Measurements from ENCODE around the gene P2RX3.
"Not testable (repeated sequence)": the region's sequence is repeated elsewhere in the genome, so short reads cannot be mapped to it uniquely, and the experiment has no call there.

Gene P2RX3

GRCh38 chr11:57353852-57354251 is 15.7 kb downstream of the P2RX3 start:
- no peak for DNase-seq

- DNase-seq = no peak
Measured at GRCh38 chr11:57354699-57355098, 16.5 kb downstream of the P2RX3 start.

GRCh38 chr11:57356268-57356667 is 18.1 kb downstream of the P2RX3 start:
- DNase-seq = no peak

DNA sequence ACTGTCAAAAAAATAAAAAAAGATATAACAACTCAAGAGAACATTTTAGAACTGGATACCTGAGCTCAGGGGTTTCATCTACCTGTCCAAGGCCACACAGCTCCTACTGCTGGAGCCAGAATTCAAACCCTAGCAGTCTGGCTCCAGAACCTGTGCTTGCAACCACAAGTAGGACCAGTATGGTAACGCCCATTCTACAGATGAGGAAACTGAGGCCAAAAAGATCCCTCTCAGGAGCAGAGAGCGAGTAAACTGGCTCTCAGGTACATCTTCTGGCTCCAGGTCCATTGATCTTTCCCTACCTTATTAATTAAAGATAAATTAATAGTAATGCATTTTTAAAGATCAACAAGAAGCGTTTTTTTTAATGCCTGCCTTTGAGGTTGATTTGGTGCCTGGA is 19.2 kb downstream of the P2RX3 start:
- no peak for DNase-seq

DNA sequence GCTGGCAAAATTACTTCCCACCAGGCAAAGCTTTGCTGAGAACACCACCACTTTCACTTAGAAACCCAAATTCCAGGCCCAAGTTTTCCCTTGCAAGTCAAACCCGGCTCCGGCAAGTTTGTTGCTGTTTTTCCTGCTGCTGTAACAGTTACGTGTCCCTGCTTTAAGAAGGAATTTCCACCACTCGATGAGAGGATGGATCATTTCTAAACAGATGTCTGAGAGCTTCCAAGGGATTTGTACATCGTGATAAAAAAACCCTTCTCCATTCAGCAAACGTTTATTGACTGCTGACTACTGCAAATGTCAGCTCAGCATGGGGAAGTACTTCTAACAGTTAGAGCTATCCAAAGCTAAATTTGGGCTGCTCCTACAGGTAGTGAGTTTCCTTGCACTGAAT is 19.7 kb downstream of the P2RX3 start:
- no peak for DNase-seq

DNA sequence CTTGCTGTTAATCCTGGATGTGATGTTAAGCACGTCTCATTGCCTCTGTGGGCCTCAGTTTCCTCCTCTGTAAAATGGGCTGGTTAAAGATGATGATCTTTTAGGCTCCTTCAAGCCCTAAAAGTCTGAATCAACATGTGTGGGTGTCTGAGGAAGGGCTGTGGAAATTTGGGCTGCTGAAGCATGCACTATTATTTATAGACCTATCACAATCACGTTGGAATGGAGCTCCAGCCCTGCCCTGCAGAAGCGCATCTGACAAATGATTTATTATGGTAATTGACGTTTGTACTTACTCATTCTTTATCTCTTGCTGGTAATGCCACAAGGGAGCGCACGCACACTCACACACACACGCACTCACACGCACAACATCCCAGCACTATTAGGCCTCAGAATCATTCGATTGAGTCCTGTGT is 20.4 kb downstream of the P2RX3 start:
- DNase-seq = no peak

DNA sequence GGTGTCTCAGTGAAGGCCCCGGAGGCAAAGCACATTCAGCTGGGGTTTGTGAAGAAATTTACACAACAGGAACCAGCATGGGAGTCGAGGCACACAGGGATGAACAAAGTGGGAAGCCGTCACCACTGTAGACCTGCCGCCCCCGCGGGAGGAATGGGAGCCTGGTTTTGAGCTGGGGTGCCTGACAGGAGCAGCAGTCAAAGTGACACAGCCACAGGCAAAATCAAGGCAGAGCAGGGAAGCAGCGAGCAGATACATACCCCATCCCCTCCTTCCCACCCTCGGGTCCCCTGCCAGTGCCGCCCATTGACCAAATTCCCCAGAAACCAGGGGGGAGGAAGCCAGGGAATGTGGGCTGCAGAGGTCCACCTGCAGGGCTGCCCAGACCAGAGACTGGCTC is 20.8 kb downstream of the P2RX3 start:
- no peak for DNase-seq

- DNase-seq = no peak
Measured at GRCh38 chr11:57359396-57359795, 21.2 kb downstream of the P2RX3 start.

DNA sequence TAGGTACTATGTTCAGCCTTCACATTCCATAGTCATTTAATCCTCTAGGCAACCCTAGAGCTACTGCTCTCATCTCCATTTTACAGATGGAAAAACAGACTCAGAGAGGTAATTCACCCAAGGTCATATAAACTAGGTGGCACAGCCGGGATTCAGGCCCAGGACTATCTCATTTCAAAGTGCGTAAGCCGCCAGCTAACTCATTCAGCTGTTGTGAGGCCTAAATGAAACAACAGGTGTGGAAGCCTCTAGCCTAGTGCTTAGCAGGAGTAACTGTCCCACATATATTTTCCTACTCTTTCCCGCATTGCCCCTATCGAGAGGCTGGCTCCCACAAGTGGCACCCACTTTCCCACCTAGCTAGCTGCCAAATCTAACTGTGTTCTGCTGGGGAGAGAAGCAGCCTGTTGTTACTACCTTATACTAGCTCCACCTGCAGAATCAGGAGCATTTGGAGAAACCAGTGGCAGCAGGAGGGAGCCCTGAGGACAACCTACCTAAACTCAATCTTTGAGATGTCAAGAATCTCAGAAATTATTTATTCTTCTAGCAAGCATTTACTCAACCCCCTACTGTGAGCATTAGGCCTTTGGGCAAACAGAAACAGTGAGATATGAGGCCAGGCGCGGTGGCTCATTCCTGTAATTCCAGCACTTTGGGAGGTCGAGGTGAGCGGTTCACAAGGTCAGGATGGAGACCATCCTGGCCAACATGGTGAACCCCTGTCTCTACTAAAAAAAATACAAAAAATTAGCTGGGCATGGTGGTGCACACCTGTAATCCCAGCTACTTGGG is 21.9 kb downstream of the P2RX3 start:
- DNase-seq = no peak

GRCh38 chr11:57360991-57361390 is 22.8 kb downstream of the P2RX3 start:
- DNase-seq = no peak

DNA sequence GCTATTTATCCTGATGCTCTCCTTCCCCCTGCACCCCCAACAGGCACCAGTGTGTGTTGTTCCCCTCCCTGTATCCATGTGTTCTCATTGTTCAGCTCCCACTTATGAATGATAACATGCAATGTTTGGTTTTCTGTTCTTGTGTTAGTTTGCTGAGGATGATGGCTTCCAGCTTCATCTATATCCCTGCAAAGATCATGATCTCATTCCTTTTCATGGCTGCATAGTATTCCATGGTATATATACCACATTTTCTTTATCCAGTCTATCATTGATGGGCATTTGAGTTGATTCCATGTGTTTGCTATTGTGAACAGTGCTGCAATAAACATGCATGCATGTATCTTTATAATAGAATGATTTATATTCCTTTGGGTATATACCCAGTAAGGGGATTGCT is 23.3 kb downstream of the P2RX3 start:
- not testable (repeated sequence) for DNase-seq

GRCh38 chr11:57361926-57362325 is 23.8 kb downstream of the P2RX3 start:
- DNase-seq = no peak

GRCh38 chr11:57363131-57364080 is 25.3 kb downstream of the P2RX3 start:
- no peak for DNase-seq

DNA sequence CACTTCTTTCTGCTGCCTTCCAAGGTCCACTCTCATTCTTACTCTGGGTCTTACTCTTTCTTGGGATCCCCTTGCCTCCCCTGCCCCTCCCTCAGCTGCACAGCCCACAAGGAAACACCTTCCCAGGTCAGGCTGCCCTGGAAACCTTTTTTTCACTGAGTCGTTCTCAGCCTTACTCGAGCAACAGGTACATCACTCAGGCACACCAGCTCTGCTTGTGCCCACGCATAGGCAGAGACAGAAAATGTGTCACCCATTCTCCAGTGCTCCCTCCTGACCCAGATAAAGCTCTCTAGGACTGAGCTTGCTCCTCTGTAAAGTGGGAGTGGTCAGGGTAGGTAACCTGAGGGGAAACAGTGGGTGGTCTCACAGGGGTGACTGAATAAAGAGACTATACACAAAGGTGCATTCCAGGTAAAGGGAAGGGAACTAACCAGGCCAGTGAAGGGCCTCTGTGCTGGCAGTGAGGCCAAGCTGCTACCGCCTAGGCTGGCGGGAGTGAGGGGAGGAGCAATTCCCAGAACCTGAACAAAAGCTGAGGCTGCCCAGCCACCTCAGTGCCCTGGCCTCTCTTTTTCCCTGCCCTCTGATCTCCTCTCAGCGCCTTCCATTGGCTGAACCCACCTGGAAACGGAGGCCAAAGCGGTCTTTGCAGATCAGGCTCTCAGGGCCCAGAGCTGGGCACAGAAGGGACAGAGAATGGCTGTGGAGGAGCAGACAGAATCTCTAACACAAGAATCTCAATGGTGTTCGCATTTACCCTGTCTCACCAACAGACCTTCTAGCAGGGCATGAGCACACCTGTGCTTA is 26.9 kb downstream of the P2RX3 start:
- no peak for DNase-seq

- DNase-seq = no peak
Measured at GRCh38 chr11:57368106-57368844, 30.1 kb downstream of the P2RX3 start.

- DNase-seq = no peak
Measured at GRCh38 chr11:57368845-57369232, 30.7 kb downstream of the P2RX3 start.

DNA sequence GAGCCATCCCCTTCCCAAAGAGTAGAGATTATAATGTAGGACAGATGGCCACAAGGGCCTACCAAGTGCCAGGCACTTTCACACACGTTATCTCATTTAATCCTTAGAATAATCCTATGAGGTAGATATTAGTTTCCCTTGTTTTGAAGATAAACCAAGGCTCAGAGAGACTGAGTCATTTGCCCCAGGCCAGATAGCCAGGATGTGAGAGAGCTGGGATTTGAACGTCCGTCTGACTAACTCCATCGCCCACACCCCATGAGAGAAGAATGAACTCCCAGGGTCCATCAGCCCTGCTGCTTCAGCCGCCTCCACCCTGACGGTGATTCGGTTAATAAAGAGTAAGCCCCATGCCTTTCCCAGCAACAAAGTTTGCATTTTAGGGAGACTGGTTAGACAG is 32.1 kb downstream of the P2RX3 start:
- no peak for DNase-seq

DNA sequence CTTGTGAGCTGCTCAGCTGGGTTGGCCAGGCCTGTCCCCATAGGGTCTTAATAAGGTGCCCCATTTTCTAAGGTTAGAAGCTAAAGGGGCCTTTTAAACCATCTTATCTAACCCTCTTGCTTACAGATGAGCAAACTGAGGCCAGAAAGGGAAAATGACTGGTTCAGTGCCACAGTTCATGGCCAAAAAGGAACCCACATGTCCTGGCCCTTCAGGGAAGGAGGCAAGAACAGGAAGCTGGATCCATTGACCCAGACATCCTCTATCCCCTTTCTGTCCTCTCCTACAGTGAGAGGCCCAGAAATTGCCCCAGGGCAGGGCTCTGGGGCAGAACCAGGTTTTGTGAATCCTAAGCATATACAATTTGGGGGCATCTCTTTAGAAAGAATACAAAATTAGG is 32.8 kb downstream of the P2RX3 start:
- no peak for DNase-seq

DNA sequence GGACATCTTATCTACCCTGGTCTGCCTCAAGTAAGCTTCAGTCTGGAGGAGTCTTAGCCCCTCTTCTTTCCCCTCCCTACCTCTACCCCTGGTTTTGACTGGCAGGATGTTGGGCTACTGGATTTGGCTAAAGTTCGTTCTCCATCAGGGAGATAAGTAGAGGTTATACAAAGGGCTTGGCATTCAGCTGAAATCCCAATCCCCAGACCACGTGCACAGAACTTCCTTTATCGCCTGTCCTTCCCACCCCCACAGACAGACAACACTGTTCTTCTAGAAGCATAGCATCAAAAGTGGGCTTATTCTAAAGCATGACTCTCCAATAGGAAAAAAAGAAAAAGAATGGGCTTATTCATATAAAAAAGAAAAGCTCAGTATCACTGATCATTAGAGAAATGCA is 35.0 kb downstream of the P2RX3 start:
- no peak for DNase-seq

DNA sequence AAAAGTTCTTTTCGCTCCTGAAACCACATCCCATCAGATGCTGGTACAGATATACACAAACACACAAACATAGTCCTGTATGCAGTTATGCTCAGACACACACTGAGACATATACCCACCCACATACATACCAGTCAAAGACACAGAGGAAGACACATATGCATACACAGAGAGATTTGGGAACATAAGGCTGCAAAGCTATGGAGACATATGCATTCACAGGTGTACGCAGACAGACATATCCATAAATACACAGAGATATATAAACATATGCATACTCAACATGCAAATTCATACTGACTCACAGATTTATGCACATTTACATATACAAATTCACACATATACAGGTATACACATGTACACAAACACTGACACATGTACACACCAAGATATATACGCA is 36.8 kb downstream of the P2RX3 start:
- no peak for DNase-seq

GRCh38 chr11:57375490-57375889 is 37.3 kb downstream of the P2RX3 start:
- no peak for DNase-seq
